Right lobe of liver (tissue), 6 donors: ENCODE results near the gene FBXO21. TPM values are rescaled to one million over a fixed set of nuclear protein-coding genes. Genes with fewer than 3 reads are reported as not detected.
A peak's percentile ranks its signal among the peaks of the same experiment; 100 is the strongest.

Source experiments
- ATAC-seq, 4 donors: fragments of 200-7000 bp; cut with Tn5 transposase; one replicate each; pipeline ENCODE4 v1.9.1; 2020; ENCODE audit warnings: mild to moderate bottlenecking in 4 of 4, moderate library complexity in 4 of 4
- DNase-seq, 3 donors: peaks; one replicate each; pipeline ENCODE4 v3.0.0-alpha.2; 2020
- H3K27ac ChIP-seq, 3 donors: fragments of 200-600 bp; one replicate each; pipeline ENCODE4 v1.8.0; 2022
- H3K27me3 ChIP-seq, 2 donors: fragments of 200-600 bp; one replicate each; pipeline ENCODE4 v1.8.0; 2022
- H3K36me3 ChIP-seq, 4 donors: fragments of 200-600 bp; sonication (generic) in 1 of 4; one replicate each; pipeline versions ENCODE4 v1.5.1 to v1.8.0; 2017 to 2022; ENCODE audit warnings: control low read depth in 1 of 4
- H3K4me1 ChIP-seq, 4 donors: fragments of 200-600 bp; sonication (generic) in 1 of 4; one replicate each; pipeline versions ENCODE4 v1.5.1 to v1.8.0; 2017 to 2022; ENCODE audit warnings: control low read depth in 1 of 4
- H3K4me3 ChIP-seq, 3 donors: fragments of 200-600 bp; one replicate each; pipeline ENCODE4 v1.8.0; 2022
- H3K9me3 ChIP-seq, 4 donors: fragments of 200-600 bp; sonication (generic) in 1 of 4; one replicate each; pipeline versions ENCODE4 v1.5.1 to v1.8.0; 2017 to 2022; ENCODE audit warnings: control low read depth in 1 of 4
- POLR2A ChIP-seq: fragments of 450-650 bp; IDR thresholded peaks from one replicate; pipeline ENCODE4 v1.6.1; 2017; ENCODE audit warnings: antibody characterized with exemption, mild to moderate bottlenecking
- WGBS: methylation state at CpG from one replicate; pipeline ENCODE4 v1.1.6; 2018; ENCODE audit warnings: low coverage, low lambda C conversion rate; ENCODE audit not compliant: insufficient coverage; ENCODE audit errors: missing lambda C conversion rate; 5-methylcytosine and 5-hydroxymethylcytosine counted together
- intact Hi-C, 2 donors: fragments of 100-400 bp; cut with DNase I; formaldehyde crosslinking; loops; one replicate each; pipeline versions ENCODE4 v1.11.2 to v1.14.1; 2022
- total RNA-seq, 6 experiments: library from RNA; depleted of rRNA in 2 of 6; stranded (reverse); fragments of >200 nt in 2 of 6; fragmentation: NEBNext Ultra II Directional in 3 of 6; extraction: Animal tissue kit (Norgen Biotek cat#: 25700) in 3 of 6; gene quantifications; one replicate each; pipeline versions ENCODE4 v1.1.0 to v1.2.4, GENCODE V29; 2016 to 2023
- TF ChIP-seq, protein P1 (sequence below), 4 donors: fragments of 200-600 bp in 3 of 4; fragments of 450-650 bp in 1 of 4; IDR thresholded peaks; one replicate each; pipeline versions ENCODE4 v1.5.1 to v1.8.0; 2016 to 2022; ENCODE audit warnings: antibody characterized with exemption in 4 of 4, mild to moderate bottlenecking in 2 of 4
- donor health status: DM: no; HTN: yes; CAD: no.
- donor health status: DM: no; HTN: no; CAD: no.
- donor health status: DM: no; HTN: no; CAD: no.
- donor health status: DM: no; HTN: yes; CAD: no.
- donor health status: DM: no; HTN: yes; CAD: no.

FBXO21 gene
- total RNA-seq, 6 experiments from 2014 or later, result 12.8 to 28.7 (median 20.1) TPM

DNA sequence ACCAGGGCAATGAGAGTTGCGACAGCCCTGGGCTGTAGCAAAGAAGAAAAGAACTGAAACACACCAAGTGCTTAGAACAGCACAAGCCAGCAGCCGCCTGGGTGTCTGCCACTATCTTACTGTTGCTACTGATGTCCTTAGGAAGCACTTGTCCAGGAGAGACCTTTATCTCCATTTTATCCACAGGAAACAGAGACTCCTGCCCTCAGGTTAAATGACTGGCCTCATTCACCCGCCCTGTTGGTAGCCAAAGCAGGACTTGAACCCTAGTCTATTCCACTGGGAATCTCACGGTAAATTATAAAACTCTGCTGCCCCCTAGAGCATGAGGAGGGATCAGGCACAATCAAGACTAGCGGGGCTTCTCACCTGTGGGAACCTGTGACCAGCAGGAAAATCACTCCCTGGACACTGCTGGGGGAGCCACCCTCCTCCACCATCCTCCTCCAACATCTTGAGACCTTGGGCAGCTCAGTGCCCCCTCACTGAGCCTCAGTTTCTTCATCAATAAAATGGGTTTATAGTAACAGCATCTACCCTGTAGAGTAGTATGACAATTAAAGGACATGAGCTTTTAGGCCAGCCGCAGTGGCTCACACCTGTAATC lies 70.6 kb downstream of the FBXO21 start:
- Histone ChIP-seq H3K27me3 (no peaks in the 10 kb centered on the region), H3K4me3 (no peak overlapping the region), H3K9me3 (no peaks in the 10 kb centered on the region), H3K4me1 (no peaks in the 10 kb centered on the region), H3K36me3 (no peaks in the 10 kb centered on the region), H3K27ac (no peak overlapping the region)
- DNase-seq, result no peak
- 40% methylated on average over 5 of the region's 6 CpGs for WGBS
- peak; percentile 61 to 75 (median 64) for ATAC-seq
- intact Hi-C loops, result loop anchor here (10.0 kb wide), 2 partner anchors 75 to 95 kb away; no protein-coding TSS in a partner anchor
- TF ChIP-seq, protein P1, sequence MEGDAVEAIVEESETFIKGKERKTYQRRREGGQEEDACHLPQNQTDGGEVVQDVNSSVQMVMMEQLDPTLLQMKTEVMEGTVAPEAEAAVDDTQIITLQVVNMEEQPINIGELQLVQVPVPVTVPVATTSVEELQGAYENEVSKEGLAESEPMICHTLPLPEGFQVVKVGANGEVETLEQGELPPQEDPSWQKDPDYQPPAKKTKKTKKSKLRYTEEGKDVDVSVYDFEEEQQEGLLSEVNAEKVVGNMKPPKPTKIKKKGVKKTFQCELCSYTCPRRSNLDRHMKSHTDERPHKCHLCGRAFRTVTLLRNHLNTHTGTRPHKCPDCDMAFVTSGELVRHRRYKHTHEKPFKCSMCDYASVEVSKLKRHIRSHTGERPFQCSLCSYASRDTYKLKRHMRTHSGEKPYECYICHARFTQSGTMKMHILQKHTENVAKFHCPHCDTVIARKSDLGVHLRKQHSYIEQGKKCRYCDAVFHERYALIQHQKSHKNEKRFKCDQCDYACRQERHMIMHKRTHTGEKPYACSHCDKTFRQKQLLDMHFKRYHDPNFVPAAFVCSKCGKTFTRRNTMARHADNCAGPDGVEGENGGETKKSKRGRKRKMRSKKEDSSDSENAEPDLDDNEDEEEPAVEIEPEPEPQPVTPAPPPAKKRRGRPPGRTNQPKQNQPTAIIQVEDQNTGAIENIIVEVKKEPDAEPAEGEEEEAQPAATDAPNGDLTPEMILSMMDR (IDR thresholded peaks at IDR 0.05), result peak; percentile 60 to 63 (median 60)
- TF ChIP-seq POLR2A, result no peak

DNA sequence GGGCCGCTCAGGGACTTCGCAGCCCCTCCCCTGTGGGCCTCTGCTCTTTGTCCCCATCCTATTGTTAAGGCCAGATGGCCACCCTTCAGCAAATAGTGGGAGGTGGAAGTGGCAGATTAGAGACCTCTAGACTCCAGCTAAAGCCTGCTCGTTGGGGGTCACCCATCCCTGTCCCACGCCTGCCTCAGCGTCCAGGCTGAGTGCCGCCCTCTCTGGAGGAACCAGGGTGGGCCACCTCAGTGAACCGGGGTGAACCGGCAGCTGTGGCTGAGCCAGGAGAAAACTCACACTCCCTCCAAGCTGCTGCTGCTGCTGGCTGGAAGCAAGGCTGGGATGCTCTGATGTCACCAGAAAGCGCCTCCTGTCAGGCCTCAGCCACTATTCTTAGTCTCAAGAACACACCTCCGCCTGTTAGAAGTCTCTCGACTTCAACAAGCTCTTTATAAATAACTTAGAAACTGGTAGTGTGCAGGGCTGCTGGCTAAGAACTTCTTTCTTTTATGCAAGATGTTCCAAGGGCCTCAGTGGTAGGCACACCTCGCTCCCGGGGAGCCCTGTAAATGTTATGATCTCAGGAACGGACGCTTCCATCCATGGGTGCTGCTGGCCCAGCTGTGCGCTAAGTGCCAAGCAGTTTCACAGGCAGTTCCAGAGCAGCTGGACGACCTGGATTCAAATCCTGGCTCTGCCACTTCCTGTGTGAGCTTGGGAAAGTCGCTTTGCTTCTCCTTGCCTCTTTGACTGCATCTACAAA lies 71.3 kb downstream of the FBXO21 start:
- Histone ChIP-seq H3K27me3 (no peaks in the 10 kb centered on the region), H3K4me3 (no peak overlapping the region), H3K9me3 (no peaks in the 10 kb centered on the region), H3K4me1 (no peaks in the 10 kb centered on the region), H3K27ac (no peak overlapping the region), H3K36me3 (no peaks in the 10 kb centered on the region)
- TF ChIP-seq, protein P1 (IDR thresholded peaks at IDR 0.05), result no peak
- TF ChIP-seq POLR2A, result no peak
- ATAC-seq, result no peak
- no peak for DNase-seq
- intact Hi-C loops, result loop anchor here (10.0 kb wide), 2 partner anchors 74 to 94 kb away; no protein-coding TSS in a partner anchor
- WGBS, result 39% methylated on average over 4 of the region's 18 CpGs

DNA sequence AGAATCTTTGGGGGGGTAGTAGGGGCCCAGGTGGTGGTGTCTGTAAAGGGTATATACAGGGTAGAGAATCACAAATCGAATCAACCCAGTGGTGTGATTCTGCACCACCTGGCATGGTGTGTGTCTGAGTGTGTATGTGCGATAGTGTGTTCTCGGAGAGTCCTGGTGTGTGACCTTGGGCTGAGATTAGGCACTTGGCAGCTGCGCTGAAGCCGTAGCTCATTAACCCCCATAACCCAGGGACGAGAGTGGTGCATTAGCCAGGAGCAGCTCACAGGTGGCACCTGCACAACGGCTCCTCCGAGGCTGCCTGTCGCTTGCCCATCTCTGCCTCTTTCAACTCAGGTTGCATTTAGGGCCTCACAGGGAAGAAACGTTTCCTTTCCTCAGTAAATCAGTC lies 75.5 kb downstream of the FBXO21 start:
- no peaks in the 10 kb centered on the region for H3K27me3 ChIP-seq
- H3K4me3 ChIP-seq, result no peak overlapping the region
- TF ChIP-seq, protein P1 (IDR thresholded peaks at IDR 0.05), result no peak
- no peak for TF ChIP-seq POLR2A
- 61% methylated on average over 3 of the region's 10 CpGs for WGBS
- H3K4me1 ChIP-seq, result no peaks in the 10 kb centered on the region
- ATAC-seq (no peak), DNase-seq (no peak)
- H3K9me3 ChIP-seq, result no peaks in the 10 kb centered on the region
- no peak overlapping the region for H3K27ac ChIP-seq
- H3K36me3 ChIP-seq, result no peaks in the 10 kb centered on the region
- intact Hi-C loops, result loop anchor here (10.0 kb wide), 2 partner anchors 70 to 90 kb away; no protein-coding TSS in a partner anchor

DNA sequence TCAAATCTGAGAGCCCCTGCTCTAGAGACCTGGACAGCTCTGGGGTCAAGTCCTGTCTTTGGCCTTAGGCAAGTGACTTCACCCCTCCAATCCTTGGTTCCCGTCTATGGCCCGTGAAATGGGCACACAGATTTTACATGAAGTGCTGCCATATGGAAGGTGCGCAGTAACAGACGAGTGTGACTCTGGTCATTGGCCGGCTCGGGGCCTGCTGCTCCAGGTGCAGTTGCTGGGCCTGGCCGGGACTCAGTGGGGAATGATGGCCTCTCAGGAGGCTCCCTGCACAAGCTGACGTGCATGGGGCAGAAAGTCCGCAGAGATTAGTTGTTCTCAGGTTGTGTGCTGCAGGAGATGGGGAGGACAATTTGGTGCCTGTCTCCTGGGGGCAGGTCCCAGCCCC lies 77.0 kb downstream of the FBXO21 start:
- no CpG with 5 or more reads among the region's 9 CpGs for WGBS
- H3K9me3 ChIP-seq, result no peaks in the 10 kb centered on the region
- ATAC-seq (no peak), DNase-seq (no peak)
- no peak overlapping the region for H3K4me3 ChIP-seq
- no peaks in the 10 kb centered on the region for H3K36me3 ChIP-seq
- H3K27ac ChIP-seq, result no peak overlapping the region
- H3K27me3 ChIP-seq, result no peaks in the 10 kb centered on the region
- no peaks in the 10 kb centered on the region for H3K4me1 ChIP-seq
- TF ChIP-seq, protein P1 (IDR thresholded peaks at IDR 0.05), result no peak
- no peak for TF ChIP-seq POLR2A
- intact Hi-C loops, result loop anchor here (10.0 kb wide), 2 partner anchors 68 to 88 kb away; no protein-coding TSS in a partner anchor
